Measurements from ENCODE around the gene CYSRT1.

- TF ChIP-seq CTCF (conservative IDR thresholded peaks at IDR 0.05; ENCODE audit: low read length) = no peak
- TF ChIP-seq EZH2phosphoT487 (IDR thresholded peaks at IDR 0.05; ENCODE audit: borderline replicate concordance, low read depth, low read length) = no peak
Measured at GRCh38 chr9:137183980-137184595, 40.9 kb upstream of the CYSRT1 start.

Data from OCI-LY7 (cell line).